ENCODE measurements around the gene MAB21L4.

Gene MAB21L4
- 0 to 0.12 (median 0) reads per million in 9 experiments for total RNA-seq

GRCh38 chr2:240895656-240896388 is at the start of gene MAB21L4:
TSS of gene MAB21L4 (minus strand) at chr2:240896156. CDS start at chr2:240895997, 159 bp downstream.
- Mint-ChIP-seq H3K4me1 (ENCODE audit: low read depth in 2 of 2) (peaks cover 0 to 3% of the 10 kb centered on the region in 2 donors), H3K27me3 (peaks cover 9 to 30% of the 10 kb centered on the region in 2 donors), H3K4me3 (no peak within 1 kb of the TSS), H3K27ac (no peak within 1 kb of the TSS), H3K9me3 (no peaks in the 10 kb centered on the region), H3K36me3 (ENCODE audit: insufficient read depth) (no peaks in the 10 kb centered on the region)
- ATAC-seq (replicated peaks) (no peak), DNase-seq (no peak)

GRCh38 chr2:240936106-240936505 is 40.1 kb upstream of the MAB21L4 start:
- no peak overlapping the region for H3K27ac Mint-ChIP-seq
- no peaks in the 10 kb centered on the region for H3K4me1 Mint-ChIP-seq (ENCODE audit: low read depth in 2 of 2)
- H3K4me3 Mint-ChIP-seq, result no peak overlapping the region
- DNase-seq, result no peak
- no peaks in the 10 kb centered on the region for H3K36me3 Mint-ChIP-seq (ENCODE audit: insufficient read depth)
- peaks cover 35 to 41% of the 10 kb centered on the region in 2 donors for H3K27me3 Mint-ChIP-seq
- ATAC-seq (replicated peaks), result no peak
- H3K9me3 Mint-ChIP-seq, result no peaks in the 10 kb centered on the region

- H3K4me3 Mint-ChIP-seq, result no peak overlapping the region
- H3K27ac Mint-ChIP-seq, result no peak overlapping the region
- DNase-seq (no peak), ATAC-seq (replicated peaks) (no peak)
- no peaks in the 10 kb centered on the region for H3K36me3 Mint-ChIP-seq (ENCODE audit: insufficient read depth)
- H3K27me3 Mint-ChIP-seq, result peaks cover 31 to 33% of the 10 kb centered on the region in 2 donors
- H3K4me1 Mint-ChIP-seq (ENCODE audit: low read depth in 2 of 2), result no peaks in the 10 kb centered on the region
- no peaks in the 10 kb centered on the region for H3K9me3 Mint-ChIP-seq
Observed at GRCh38 chr2:240935103-240935876, 39.3 kb upstream of the MAB21L4 start.

DNA sequence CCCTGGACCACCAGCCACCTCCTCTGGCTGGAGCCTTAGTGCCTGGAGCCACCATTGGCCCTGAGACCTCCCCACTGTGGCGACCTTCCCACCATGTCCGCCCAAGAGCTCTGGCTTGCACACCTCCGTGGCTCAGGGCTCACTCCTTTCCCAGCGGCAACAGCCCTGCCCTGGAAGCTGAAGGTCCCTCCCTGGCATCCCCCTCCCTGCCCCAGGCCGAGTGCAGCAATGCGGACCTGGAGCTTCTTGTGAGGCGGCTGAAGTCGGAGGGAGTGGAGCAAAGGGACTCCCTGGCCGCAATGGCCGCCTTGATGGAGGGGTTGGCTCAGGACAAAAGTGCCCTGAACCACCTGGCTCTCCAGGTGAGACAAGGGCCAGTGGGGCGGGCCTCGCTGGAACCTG is 38.7 kb upstream of the MAB21L4 start:
- no peak overlapping the region for H3K27ac Mint-ChIP-seq
- H3K27me3 Mint-ChIP-seq, result peaks cover 27 to 34% of the 10 kb centered on the region in 2 donors
- ATAC-seq (replicated peaks), result no peak
- H3K9me3 Mint-ChIP-seq, result no peaks in the 10 kb centered on the region
- H3K36me3 Mint-ChIP-seq (ENCODE audit: insufficient read depth), result no peaks in the 10 kb centered on the region
- H3K4me3 Mint-ChIP-seq, result no peak overlapping the region
- no peaks in the 10 kb centered on the region for H3K4me1 Mint-ChIP-seq (ENCODE audit: low read depth in 2 of 2)
- no peak for DNase-seq

DNA sequence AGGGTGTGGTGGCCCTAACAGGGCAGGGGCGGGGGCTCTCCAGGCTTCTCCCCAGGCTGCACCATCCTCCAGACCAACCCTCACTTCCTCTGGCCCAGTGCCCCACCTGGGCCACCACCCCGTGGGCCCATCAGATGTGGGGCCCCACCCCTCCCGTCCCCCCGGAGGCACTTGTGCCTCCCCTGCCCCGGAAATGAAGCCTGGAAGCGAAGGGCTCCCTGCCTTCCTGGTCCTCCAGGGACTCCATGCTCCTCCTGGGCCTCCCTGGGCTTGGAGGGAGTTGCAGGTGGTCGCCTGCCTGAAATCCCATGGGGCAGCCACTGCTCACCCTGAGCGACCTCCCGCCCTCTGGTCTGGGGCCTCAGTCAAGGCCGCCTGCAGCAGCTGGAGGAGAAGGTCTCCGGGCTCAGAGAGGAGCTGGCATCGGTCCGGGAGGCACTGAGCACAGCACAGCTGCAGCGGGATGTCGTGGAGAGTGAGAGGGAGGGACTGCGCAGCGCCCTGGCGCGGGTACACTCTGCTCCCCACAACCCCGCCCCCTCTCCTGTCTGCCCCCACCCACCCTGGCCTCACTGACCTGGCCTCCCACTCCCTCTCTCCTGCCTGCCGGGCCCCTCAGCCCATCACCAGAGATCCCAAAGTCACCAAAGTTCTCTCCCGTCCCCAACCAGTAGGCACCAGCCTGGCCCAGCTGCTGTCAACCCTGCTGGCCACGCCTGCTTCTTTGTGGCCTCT is 38.2 kb upstream of the MAB21L4 start:
- no peak overlapping the region for H3K27ac Mint-ChIP-seq
- no peak for ATAC-seq (replicated peaks)
- H3K4me1 Mint-ChIP-seq (ENCODE audit: low read depth in 2 of 2), result no peaks in the 10 kb centered on the region
- peaks cover 26 to 39% of the 10 kb centered on the region in 2 donors for H3K27me3 Mint-ChIP-seq
- DNase-seq, result no peak
- no peaks in the 10 kb centered on the region for H3K36me3 Mint-ChIP-seq (ENCODE audit: insufficient read depth)
- H3K4me3 Mint-ChIP-seq, result no peak overlapping the region
- no peaks in the 10 kb centered on the region for H3K9me3 Mint-ChIP-seq

- DNase-seq (no peak), ATAC-seq (replicated peaks) (no peak)
- H3K36me3 Mint-ChIP-seq (ENCODE audit: insufficient read depth), result no peaks in the 10 kb centered on the region
- H3K27me3 Mint-ChIP-seq, result peaks cover 35 to 47% of the 10 kb centered on the region in 2 donors
- no peaks in the 10 kb centered on the region for H3K9me3 Mint-ChIP-seq
- H3K4me3 Mint-ChIP-seq, result no peak overlapping the region
- no peak overlapping the region for H3K27ac Mint-ChIP-seq
- H3K4me1 Mint-ChIP-seq (ENCODE audit: low read depth in 2 of 2), result no peaks in the 10 kb centered on the region
Observed at GRCh38 chr2:240933048-240933965, 37.4 kb upstream of the MAB21L4 start.

- no peaks in the 10 kb centered on the region for H3K36me3 Mint-ChIP-seq (ENCODE audit: insufficient read depth)
- no peak overlapping the region for H3K27ac Mint-ChIP-seq
- no peak for DNase-seq
- no peaks in the 10 kb centered on the region for H3K9me3 Mint-ChIP-seq
- ATAC-seq (replicated peaks), result no peak
- H3K4me1 Mint-ChIP-seq (ENCODE audit: low read depth in 2 of 2), result no peaks in the 10 kb centered on the region
- H3K27me3 Mint-ChIP-seq, result peaks cover 33 to 45% of the 10 kb centered on the region in 2 donors
- H3K4me3 Mint-ChIP-seq, result no peak overlapping the region
Observed at GRCh38 chr2:240932724-240933047, 36.7 kb upstream of the MAB21L4 start.

- H3K9me3 Mint-ChIP-seq, result no peaks in the 10 kb centered on the region
- DNase-seq (no peak), ATAC-seq (replicated peaks) (no peak)
- no peaks in the 10 kb centered on the region for H3K36me3 Mint-ChIP-seq (ENCODE audit: insufficient read depth)
- no peaks in the 10 kb centered on the region for H3K4me1 Mint-ChIP-seq (ENCODE audit: low read depth in 2 of 2)
- no peak overlapping the region for H3K4me3 Mint-ChIP-seq
- no peak overlapping the region for H3K27ac Mint-ChIP-seq
- H3K27me3 Mint-ChIP-seq, result peaks cover 34 to 45% of the 10 kb centered on the region in 2 donors
Observed at GRCh38 chr2:240932001-240932723, 36.2 kb upstream of the MAB21L4 start.

DNA sequence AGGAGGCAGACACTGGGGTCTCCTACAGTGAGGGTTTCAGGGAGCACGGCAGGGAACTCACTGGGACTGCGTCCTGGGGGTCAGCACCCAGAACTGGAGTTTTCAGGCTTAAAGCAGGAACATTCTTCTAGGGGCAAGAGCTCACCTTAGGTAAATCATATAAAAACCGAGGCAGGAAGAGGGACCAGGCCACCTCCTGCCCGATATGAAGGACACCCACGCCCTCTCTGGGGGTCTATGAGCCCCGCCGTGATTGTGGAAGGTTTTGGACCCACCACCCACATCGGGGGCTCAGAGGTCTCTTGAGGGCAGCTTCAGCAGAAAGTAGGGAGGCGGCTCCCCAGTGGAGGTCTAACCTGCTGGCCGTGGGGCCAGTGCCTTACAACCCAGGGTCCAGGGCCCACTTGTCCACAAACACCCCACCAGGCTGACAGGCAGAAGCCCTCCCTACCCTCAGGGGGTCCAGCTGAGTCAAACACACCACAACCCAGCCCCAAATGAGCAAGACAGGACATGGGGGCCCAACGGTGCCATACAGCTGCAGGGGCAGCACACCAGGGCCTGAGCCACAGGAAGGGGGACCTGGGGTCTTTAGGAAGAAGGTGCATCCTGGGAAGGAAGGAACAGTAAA is 35.5 kb upstream of the MAB21L4 start:
- Mint-ChIP-seq H3K27me3 (peaks cover 37 to 51% of the 10 kb centered on the region in 2 donors), H3K27ac (no peak overlapping the region), H3K36me3 (ENCODE audit: insufficient read depth) (no peaks in the 10 kb centered on the region), H3K4me3 (no peak overlapping the region), H3K9me3 (no peaks in the 10 kb centered on the region), H3K4me1 (ENCODE audit: low read depth in 2 of 2) (peaks cover 0 to 2% of the 10 kb centered on the region in 2 donors)
- ATAC-seq (replicated peaks) (no peak), DNase-seq (no peak)

DNA sequence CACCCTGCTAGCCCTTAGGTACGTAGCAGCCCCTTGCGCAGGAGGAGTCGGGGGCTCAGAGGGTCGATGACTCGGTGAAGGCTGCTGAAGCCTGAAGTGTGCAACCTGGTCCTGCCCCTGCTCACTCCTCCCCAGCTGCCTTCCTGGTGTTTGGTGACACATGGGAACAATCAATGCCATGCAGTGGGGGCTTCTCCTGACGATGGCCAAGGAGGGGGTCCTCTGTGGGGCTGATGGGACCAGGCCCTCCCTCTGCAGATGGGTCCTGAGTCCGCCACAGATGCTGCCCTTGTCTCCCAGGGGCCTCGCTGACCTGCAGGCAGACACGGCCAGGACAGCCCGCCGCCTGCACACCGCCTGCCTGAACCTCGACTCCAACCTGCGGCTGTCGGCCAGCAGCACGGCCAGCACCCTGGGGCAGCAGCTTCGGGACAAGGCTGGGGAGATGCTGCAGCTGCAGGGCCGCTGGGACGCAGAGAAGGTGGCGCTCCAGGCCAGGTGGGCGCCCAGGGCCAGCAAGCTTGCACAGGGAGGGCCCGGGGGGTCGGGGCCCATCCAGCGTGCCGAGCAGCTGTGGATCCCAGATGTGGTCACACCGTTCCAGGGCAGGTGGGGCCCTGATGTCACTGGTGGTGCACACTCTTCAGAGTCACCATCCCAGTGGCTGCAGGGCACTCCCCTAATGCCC is 34.8 kb upstream of the MAB21L4 start:
- H3K27me3 Mint-ChIP-seq, result peaks cover 32 to 51% of the 10 kb centered on the region in 2 donors
- H3K4me3 Mint-ChIP-seq, result no peak overlapping the region
- H3K9me3 Mint-ChIP-seq, result no peaks in the 10 kb centered on the region
- ATAC-seq (replicated peaks), result no peak
- no peak for DNase-seq
- H3K4me1 Mint-ChIP-seq (ENCODE audit: low read depth in 2 of 2), result peaks cover 0 to 2% of the 10 kb centered on the region in 2 donors
- no peak overlapping the region for H3K27ac Mint-ChIP-seq
- H3K36me3 Mint-ChIP-seq (ENCODE audit: insufficient read depth), result no peaks in the 10 kb centered on the region

- DNase-seq, result no peak
- no peak for ATAC-seq (replicated peaks)
- H3K4me3 Mint-ChIP-seq, result no peak overlapping the region
- H3K27me3 Mint-ChIP-seq, result peaks cover 32 to 51% of the 10 kb centered on the region in 2 donors
- no peaks in the 10 kb centered on the region for H3K36me3 Mint-ChIP-seq (ENCODE audit: insufficient read depth)
- peaks cover 0 to 2% of the 10 kb centered on the region in 2 donors for H3K4me1 Mint-ChIP-seq (ENCODE audit: low read depth in 2 of 2)
- no peak overlapping the region for H3K27ac Mint-ChIP-seq
- no peaks in the 10 kb centered on the region for H3K9me3 Mint-ChIP-seq
Observed at GRCh38 chr2:240930096-240930630, 34.2 kb upstream of the MAB21L4 start.

Measured in effector memory CD8-positive, alpha-beta T cell (primary cell).